NCI-H1105 (cell line): ENCODE data around the gene BRD2.

Experiments used
- DNase-seq: peaks from one replicate; lab custom pipeline; 2025; lab: John Stamatoyannopoulos, UW

Gene BRD2

DNA sequence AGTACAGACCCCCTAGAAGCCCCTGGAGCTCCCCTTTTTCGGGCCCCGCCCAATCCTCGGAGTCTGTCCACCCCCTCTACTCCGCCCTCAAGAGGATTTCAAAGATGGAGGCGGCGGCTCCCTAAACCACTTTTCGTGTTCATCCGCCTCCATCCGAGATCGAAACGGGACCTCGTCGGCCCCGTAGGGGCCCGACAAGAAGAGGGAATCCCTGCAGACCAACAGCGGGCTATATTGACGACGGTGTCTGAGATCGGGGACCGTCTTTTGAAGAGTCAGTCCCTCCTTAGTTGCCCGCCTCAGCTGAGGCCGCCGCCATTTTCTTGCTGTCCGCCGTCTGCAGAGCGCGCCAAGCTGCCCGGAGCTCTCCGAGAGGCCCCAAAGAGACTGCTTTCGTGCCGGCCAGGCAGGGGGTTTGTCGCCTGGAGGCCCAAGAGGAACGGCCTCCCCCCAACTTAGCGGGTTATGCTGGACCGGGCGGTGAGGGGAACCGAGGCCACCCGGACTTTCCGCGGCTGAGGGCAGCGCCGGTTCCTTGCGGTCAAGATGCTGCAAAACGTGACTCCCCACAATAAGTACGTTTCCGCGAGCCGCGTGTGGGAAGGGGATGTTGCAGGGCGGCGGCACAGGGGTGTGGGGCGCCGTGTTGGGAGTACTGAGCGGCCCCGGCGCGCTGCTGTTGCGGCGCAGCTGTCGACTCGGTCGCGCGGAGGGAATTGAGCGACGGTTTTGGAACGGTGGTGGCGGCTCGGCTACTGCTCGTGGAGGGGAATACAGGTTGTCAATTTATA lies 4.2 kb downstream of the BRD2 start:
- peak; percentile 56 for DNase-seq

DNA sequence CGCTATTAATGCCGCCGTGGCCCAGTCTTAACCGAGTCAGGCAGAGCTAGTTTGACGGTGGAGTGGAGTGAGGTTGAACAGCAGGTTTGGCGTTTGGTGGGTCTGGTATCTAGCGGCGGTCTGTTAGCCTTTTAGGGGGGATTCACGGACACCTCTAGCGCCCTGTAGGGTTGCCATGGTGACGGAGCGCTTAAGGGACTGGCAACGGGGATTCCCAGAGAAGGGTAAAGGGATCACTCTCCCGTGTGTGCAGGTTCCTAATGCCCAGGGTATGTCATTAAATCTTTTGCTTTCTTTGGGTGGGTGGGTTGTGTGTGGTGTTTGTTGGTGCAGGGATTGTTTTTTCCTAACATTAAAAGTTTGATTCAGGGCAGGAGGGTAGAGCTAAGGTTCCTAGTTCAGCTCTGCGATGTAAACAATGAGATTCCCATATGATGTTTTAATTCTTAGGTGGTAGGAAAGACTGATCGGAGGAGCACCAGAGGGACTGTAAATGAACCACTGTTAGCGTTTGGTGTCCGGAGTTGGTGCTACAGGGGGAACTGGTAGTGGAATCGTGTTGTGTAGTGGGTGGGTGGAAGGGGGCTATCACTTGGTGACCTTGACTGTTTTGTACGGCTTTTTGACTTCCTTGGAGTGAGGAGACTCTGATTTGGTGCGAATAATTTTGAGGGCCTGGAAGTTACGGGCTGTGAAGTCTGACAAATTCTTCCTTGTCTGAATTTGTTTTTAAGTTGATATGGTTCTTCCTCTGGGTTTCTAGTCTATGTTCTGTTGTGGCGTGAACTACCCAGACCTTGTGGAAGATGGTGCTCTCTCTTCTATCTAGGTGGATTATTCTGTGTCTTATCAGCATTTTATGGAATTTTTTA lies 5.0 kb downstream of the BRD2 start:
- peak; percentile 75 for DNase-seq

DNA sequence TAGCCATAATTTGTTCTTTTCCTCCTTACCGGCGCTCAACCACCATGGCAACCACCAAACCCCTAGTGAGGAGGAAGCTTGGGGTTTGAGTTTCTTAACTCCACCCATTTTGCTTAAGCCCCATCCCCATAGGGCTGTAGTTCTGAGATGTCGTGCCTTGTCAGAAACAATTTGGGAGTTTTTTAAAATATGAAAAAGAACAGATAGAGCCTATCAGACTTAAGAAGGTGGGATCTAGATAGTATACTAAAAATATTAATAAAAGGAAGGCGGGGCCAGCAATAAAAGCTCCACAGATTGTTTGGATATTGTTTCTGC lies 5.6 kb downstream of the BRD2 start:
- DNase-seq: no peak

DNA sequence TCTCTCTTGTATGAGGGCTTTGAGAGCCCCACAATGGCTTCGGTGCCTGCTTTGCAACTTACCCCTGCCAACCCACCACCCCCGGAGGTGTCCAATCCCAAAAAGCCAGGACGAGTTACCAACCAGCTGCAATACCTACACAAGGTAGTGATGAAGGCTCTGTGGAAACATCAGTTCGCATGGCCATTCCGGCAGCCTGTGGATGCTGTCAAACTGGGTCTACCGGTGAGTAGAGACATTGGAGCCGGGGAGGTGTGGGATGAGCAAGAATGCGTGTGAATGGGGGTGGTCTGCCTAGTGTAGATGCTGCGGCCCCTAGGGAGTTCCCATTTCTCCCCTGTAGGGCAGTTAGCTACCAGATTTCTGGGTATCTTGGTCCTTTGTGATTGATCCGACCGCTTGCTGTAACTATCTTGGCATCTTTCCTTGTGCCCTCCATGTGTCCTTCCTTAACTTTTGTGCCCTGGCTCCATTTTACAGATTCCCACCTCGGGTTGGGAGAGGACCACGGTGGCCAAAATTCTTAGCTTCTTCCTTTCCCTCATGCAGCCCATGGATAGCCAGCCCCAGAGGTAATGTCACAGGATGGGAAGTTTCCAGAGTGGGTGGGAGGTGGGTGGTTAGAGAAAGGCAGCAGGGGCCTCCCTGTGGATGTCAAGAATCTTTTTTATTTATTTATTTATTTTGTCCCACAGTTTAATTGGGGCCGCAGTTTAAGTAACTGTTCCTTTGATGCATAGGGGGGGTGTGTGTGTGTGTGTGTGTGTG lies 6.3 kb downstream of the BRD2 start:
- no peak for DNase-seq

DNA sequence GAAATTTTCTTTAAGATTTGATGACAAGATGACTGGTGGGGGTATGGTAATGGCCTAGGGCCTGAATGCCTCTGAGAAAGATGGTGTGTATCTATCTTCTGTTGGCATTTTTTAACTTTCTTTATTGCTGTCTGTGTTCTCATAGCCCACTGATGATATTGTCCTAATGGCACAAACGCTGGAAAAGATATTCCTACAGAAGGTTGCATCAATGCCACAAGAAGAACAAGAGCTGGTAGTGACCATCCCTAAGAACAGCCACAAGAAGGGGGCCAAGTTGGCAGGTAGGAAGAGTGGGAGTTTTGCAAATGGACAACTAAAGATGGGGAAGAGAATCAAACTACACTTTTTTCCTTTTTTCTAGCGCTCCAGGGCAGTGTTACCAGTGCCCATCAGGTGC lies 7.5 kb downstream of the BRD2 start:
- DNase-seq: no peak

DNA sequence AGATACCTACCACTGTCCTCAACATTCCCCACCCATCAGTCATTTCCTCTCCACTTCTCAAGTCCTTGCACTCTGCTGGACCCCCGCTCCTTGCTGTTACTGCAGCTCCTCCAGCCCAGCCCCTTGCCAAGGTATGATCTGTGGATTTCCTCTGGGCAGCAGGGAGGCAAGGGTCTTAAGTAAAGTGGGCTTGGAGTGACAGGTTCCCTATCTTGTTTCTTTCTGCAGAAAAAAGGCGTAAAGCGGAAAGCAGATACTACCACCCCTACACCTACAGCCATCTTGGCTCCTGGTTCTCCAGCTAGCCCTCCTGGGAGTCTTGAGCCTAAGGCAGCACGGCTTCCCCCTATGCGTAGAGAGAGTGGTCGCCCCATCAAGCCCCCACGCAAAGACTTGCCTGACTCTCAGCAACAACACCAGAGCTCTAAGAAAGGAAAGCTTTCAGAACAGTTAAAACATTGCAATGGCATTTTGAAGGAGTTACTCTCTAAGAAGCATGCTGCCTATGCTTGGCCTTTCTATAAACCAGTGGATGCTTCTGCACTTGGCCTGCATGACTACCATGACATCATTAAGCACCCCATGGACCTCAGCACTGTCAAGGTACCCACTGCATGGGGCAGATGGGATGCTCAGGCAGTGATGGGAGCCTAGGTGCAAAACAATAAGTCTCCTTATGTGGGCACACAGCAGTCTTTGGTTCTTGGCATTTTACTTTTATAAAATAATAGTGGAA lies 8.1 kb downstream of the BRD2 start:
- DNase-seq: no peak

DNA sequence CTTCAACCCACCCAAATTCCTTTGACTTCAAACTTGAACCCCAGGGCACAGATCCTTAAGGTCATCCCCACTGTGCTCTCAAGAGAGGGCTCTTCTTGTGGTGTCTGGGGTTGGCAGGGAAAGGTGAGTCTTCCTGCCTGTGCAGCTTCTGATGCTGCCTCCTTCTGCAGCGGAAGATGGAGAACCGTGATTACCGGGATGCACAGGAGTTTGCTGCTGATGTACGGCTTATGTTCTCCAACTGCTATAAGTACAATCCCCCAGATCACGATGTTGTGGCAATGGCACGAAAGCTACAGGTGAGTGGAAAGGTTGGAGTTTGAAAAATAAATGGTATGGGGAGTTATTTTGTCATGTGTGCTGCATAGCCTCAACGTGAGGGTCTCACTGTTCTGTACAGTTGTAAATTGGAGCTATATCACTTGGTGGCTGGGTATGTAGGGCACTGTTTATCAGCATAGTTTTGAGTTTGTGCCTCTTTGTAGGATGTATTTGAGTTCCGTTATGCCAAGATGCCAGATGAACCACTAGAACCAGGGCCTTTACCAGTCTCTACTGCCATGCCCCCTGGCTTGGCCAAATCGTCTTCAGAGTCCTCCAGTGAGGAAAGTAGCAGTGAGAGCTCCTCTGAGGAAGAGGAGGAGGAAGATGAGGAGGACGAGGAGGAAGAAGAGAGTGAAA lies 9.0 kb downstream of the BRD2 start:
- no peak for DNase-seq

DNA sequence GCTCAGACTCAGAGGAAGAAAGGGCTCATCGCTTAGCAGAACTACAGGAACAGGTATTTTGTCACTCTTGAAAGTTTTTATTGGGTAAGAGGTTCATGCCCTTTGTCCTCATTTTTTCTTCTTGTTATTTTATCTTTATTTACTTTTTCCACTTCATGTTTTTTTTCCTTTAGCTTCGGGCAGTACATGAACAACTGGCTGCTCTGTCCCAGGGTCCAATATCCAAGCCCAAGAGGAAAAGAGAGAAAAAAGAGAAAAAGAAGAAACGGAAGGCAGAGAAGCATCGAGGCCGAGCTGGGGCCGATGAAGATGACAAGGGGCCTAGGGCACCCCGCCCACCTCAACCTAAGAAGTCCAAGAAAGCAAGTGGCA lies 9.5 kb downstream of the BRD2 start:
- DNase-seq: no peak

DNA sequence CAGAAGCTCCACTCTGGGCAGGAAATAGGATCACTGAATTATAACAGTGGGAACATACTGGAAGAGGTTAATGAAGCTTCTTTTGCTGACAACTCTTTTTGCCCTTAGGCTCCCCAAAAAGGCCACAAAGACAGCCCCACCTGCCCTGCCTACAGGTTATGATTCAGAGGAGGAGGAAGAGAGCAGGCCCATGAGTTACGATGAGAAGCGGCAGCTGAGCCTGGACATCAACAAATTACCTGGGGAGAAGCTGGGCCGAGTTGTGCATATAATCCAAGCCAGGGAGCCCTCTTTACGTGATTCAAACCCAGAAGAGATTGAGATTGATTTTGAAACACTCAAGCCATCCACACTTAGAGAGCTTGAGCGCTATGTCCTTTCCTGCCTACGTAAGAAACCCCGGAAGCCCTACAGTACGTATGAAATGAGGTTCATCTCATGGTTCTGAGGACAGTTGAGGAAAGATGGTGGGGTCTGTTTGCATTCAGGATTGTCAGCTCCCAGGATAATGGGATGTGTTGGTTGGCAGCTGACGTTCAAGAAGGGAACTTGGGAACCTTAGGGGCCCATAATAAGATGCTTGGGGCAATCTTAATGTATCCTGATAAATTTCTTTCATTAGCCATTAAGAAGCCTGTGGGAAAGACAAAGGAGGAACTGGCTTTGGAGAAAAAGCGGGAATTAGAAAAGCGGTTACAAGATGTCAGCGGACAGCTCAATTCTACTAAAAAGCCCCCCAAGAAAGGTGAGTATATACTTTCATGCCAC lies 11.5 kb downstream of the BRD2 start:
- no peak for DNase-seq

DNA sequence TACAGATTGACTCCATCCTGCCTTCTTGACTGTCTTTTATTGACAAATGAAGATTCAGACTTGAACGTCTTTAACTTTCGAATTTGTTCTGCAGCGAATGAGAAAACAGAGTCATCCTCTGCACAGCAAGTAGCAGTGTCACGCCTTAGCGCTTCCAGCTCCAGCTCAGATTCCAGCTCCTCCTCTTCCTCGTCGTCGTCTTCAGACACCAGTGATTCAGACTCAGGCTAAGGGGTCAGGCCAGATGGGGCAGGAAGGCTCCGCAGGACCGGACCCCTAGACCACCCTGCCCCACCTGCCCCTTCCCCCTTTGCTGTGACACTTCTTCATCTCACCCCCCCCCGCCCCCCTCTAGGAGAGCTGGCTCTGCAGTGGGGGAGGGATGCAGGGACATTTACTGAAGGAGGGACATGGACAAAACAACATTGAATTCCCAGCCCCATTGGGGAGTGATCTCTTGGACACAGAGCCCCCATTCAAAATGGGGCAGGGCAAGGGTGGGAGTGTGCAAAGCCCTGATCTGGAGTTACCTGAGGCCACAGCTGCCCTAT lies 12.2 kb downstream of the BRD2 start:
- no peak for DNase-seq

DNA sequence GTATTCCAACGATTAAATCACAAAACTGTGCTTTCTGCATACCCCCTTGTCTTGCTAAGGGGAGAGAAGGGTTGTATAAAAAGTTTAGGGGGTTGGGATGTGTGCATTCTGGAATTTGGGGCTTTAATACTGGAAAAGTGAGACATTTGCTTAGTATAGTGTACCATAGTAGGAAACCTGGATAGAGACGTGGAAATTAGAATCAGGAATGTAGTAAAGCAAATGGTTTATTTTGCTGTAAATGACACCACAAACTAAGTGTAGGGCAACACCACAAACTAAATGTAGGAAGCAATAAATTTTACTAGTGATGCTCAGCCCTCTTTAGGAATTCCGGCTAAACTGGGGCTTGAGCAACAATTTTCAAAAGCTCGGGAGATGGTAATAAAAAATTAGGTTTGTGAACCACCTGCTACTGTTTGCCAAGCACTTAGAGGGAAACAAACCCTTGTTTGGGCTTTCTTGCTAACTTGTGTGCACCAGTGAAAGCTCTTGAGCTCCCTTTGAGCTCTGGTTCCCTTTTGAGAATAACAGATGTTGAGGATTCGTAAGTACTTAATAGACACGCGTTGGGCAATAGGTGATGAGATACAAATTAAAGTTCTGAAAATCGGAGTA lies 13.8 kb downstream of the BRD2 start:
- DNase-seq: peak; percentile 69

DNA sequence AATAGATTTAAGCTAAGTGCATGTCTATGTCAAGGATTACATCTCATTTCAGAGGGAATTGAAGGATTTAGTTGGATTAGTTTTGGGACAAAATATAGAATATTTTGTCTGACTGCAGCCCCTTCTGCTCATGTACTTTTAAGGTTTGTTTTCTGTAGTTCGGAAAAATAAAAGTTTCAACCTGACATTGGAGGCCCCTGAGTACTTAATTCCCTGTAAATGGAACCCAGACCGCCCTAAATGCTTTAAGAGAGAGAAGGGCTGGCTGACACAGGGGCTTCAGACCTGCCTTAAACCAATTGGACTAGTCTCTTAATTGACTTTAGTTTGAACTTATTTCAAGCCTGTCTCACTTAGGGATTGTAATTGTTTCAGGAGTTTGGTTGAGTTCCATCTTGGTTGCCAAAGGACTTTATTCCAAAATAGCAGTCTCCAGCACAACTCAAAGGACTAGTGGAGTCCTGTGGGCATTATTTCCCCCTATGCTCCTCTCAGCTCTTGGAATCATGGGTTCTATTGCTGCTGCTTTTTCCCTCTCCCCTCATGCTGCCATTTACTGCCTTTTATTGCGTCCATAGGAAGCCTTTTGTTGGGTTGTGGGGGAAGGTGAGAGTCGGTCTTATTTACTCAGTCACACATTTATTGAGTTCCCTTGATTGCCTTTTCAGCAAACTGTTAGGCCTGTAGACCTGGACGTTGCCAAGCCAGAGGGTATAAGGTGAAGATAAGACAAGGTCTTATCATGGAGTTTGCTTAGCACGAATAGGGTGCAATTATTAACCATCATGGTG lies 14.5 kb downstream of the BRD2 start:
- DNase-seq: no peak

DNA sequence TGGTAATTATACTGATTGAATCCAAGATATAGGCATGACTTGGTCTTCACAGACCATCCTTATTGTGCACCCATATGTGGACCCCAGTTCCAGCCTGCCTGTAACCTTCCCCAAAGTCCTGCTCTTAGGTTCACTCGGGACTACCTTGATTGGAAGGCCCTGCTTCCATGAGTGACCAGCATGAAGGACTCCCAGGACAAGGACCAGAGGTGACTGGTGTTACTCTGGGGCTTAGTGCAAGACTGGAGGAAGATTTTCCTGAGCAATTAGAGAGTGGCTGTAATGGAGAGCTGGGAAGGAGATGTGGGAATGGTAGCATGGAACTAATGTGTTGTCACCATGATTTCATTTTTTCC lies 15.1 kb downstream of the BRD2 start:
- DNase-seq: no peak

DNA sequence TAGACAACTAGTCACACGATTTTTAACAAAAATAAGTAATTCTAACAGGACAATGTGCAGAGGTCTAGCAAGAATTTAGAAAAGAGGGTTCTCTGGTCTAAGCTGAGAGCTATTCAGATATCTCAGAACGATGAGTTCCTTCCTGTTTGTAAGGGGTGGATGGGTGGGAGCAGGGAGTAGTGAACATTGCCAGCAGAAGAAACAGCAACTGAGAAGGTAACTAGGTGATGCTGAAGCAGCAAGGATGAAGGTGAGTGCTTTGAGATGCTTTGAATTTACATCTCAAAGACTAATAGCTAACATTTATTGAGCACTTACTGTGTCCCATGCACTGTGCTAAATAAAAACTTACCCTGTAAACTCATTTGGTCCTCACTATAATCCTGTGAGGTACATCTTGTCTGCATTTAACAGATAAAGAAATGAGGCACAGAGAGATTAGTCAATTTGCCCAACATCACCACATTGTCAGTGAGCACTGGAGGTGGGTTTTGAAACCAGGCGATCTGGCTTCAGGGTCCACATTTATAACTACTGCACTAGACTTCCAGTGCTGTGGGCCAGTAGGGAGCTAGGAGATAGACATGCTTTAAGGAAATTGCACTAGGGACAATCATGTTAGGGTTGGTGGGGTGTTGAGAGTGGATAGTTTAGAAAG lies 15.7 kb downstream of the BRD2 start:
- no peak for DNase-seq

DNA sequence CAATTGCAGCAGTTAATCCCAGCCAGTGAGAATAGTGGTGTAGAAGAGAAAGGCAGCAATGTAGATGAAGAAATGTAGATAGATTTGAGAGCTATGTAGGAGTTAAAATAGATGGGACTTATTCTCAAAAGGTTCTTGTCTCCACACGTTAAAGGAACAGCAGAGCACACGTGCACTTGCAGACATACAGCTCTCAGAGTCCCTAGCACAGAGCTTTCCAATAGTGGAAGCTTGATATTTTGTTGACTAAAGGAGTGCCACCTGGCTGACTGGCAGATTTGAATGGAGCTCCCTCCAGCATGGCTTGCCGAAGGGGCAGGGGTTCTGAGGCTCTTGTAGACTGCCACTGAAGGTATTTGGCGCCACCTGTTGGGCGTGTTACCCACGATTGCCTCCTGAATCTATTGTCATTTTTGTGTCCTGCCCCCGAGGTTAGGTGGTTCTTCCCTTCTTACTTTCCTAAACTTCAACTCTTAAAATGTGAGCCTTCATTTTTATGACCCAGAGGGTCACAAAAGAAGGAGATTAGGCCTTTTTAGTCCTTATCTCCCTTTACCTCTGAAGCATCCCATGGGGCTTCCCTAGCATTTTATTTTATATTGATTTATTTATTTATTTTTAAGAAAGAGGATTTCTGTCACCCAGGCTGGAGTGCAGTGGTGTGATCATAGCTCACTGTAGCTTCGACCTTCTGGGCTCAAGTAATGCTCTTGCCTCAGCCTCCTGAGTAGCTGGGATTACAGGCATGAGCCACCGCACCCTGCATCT lies 16.4 kb downstream of the BRD2 start:
- DNase-seq: peak; percentile 90

DNA sequence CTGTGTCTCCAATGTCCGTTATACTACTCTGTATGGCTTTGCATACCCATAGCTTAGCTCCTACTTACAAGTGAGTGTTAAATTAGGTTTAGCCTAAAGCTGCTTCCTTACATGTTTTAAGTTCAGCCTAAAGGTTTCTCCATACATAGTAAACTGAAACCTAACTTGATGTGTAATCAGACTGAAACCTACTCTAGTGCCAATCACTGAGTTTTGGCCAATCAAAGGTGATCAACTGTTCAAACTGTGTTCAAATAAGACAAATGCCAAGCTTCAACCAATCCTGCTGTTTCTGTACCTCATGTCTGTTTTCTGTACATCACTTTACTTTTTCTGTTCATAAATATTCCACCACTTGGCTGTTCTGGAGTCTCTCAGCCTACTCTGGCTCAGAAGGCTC lies 21.0 kb downstream of the BRD2 start:
- no peak for DNase-seq

DNA sequence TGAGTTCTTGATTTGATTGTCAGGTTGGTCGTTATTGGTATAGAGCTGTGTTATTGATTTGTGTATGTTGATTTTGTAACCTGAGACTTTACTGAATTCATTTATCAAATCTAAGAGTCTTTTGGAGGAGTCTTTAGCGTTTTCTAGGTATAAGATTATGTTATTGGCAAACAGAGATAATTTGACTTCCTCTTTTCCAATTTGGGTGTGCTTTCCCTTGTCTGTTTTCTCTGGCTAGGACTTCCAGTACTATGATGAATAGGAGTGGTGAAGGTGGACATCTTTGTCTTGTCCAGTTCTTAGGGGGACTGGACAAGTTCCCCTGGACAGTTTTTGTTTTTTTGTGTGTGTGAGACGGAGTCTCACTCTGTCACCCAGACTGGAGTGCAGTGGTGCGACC lies 23.6 kb downstream of the BRD2 start:
- DNase-seq: no peak

DNA sequence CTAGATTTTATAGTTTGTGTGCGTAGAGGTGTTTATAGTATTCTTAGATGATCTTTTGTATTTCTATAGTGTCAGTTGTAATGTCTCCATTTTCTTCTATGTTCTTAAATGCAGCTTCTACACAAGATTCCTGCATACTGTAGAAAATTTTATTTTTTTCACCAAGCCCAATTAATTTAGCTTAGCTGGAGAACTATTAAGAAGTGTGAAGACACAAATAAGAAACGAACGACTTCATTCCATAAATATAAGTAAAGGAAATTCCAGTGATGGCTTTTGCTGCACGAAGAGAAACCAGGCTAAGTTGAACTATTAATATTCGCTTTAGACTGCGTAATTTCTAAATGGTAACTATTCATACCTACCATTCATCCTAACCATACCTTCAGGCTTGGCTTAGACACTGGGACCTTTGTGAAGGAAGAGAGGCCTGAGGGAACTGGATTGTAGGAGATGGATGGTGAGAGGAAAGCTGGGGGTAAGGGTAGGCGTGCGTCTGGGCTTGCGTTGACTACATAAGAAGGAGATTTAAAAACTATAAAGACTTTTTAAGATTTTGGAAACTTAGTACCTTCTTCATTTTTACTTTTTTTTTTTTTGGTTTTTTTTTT lies 25.1 kb downstream of the BRD2 start:
- DNase-seq: no peak
